CD4-positive, alpha-beta memory T cell (primary cell): ENCODE results near the gene SYNPR. TPM values are rescaled to one million over a fixed set of nuclear protein-coding genes. Genes with fewer than 3 reads are reported as not detected.

Experiments used
- CTCF ChIA-PET: fragments of 350-600 bp; sonication (Branson Sonifier 250); formaldehyde crosslinking; loops from one replicate; lab custom pipeline; 2021; ENCODE audit warnings: inconsistent platforms; ENCODE audit not compliant: partially characterized antibody; lab: Charles Lee
- POLR2A ChIA-PET: fragments of 350-600 bp; sonication (Branson Sonifier 250); formaldehyde crosslinking; loops from one replicate; lab custom pipeline; 2021; ENCODE audit not compliant: partially characterized antibody; lab: Charles Lee
- DNase-seq, 5 donors: peaks; one replicate each; pipeline versions ENCODE4 v3.0.0 to v3.0.0-alpha.2; 2020 to 2022; ENCODE audit warnings: mixed read lengths in 1 of 5
- H3K27ac ChIP-seq: one replicate; pipeline ENCODE4 v1.7.0; 2013; ENCODE audit warnings: low read depth, low read length
- H3K27me3 ChIP-seq: 2 replicates; pipeline ENCODE4 v1.7.0; 2013; ENCODE audit warnings: mild to moderate bottlenecking, low read length, moderate library complexity; ENCODE audit not compliant: insufficient read depth
- H3K36me3 ChIP-seq: 2 replicates; pipeline ENCODE4 v1.7.0; 2013; ENCODE audit warnings: mild to moderate bottlenecking, low read length, moderate library complexity; ENCODE audit not compliant: insufficient read depth
- H3K4me1 ChIP-seq: 2 replicates; pipeline ENCODE4 v1.7.0; 2013; ENCODE audit warnings: mild to moderate bottlenecking, low read length, moderate library complexity; ENCODE audit not compliant: insufficient read depth
- H3K4me3 ChIP-seq, 2 donors: one replicate each; pipeline ENCODE4 v1.7.0; 2013; ENCODE audit warnings: low read length in 2 of 2, mild to moderate bottlenecking in 1 of 2
- H3K9me3 ChIP-seq, 2 donors: one replicate each; pipeline ENCODE4 v1.7.0; 2013; ENCODE audit warnings: low read length in 2 of 2, control low read depth in 1 of 2; ENCODE audit not compliant: control insufficient read depth in 1 of 2
- H3K27ac Mint-ChIP-seq, 7 donors: one replicate each; pipeline ENCODE4 v1.8.0; 2020 to 2021; ENCODE audit warnings: mixed read lengths in 7 of 7, mild to moderate bottlenecking in 6 of 7, inconsistent platforms in 3 of 7, moderate library complexity in 3 of 7
- H3K27me3 Mint-ChIP-seq, 2 donors: one replicate each; pipeline ENCODE4 v1.8.0; 2020 to 2021; ENCODE audit warnings: mixed read lengths in 2 of 2
- H3K36me3 Mint-ChIP-seq, 2 donors: one replicate each; pipeline ENCODE4 v1.8.0; 2020 to 2021; ENCODE audit warnings: mixed read lengths in 2 of 2, inconsistent platforms in 1 of 2, mild to moderate bottlenecking in 1 of 2
- H3K4me1 Mint-ChIP-seq, 4 donors: one replicate each; pipeline ENCODE4 v1.8.0; 2020 to 2021; ENCODE audit warnings: mixed read lengths in 4 of 4, mild to moderate bottlenecking in 1 of 4
- H3K4me3 Mint-ChIP-seq, 8 donors: one replicate each; pipeline ENCODE4 v1.8.0; 2020 to 2021; ENCODE audit warnings: mixed read lengths in 8 of 8, mild to moderate bottlenecking in 7 of 8, moderate library complexity in 6 of 8, inconsistent platforms in 3 of 8
- H3K9me3 Mint-ChIP-seq, 8 donors: one replicate each; pipeline ENCODE4 v1.8.0; 2020 to 2021; ENCODE audit warnings: mixed read lengths in 8 of 8, mild to moderate bottlenecking in 5 of 8, inconsistent platforms in 3 of 8, moderate library complexity in 1 of 8
- intact Hi-C: fragments of 100-400 bp; cut with micrococcal nuclease; formaldehyde crosslinking; loops from one replicate; pipeline ENCODE4 v1.15.1; 2023
- polyA plus RNA-seq, 2 donors: library from polyadenylated mRNA; unstranded; fragments of 300-500 nt; fragmentation: Illumina TruSeq; gene quantifications; one replicate each; pipeline ENCODE4 v1.2.3, GENCODE V29; 2021
- total RNA-seq, 2 experiments: library from RNA; stranded (reverse); gene quantifications; one replicate each; pipeline ENCODE4 v1.2.3, GENCODE V29; 2021

SYNPR gene
- total and polyA plus RNA-seq, 4 experiments from 2014 or later = not detected

DNA sequence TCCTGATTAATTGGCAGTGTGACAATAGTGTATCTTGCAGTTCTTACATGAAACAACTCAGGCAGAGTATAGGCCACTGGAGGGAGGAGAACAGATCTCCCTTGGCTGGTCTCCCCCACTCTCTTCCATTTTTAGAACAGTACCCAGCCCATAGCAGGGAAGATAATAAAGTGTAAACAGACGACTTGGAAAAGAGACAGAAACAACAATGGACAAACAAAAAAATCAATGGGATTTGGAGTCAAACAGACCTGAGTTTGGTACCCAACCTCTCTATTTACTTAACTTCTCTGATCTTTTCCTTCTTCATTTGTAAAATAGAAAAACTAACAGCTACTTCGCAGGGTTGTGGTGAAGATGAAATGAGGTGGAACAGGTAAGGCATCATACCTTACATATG, 315.7 kb downstream of the SYNPR start:
- no peaks in the 10 kb centered on the region for H3K36me3 Mint-ChIP-seq
- no peaks in the 10 kb centered on the region for H3K4me1 Mint-ChIP-seq
- H3K9me3 ChIP-seq = peaks cover 0 to 3% of the 10 kb centered on the region in 2 donors
- H3K4me1 ChIP-seq = no peaks in the 10 kb centered on the region
- ChIA-PET POLR2A (no interaction called here), CTCF (no interaction called here)
- H3K4me3 Mint-ChIP-seq = no peak overlapping the region
- H3K27ac Mint-ChIP-seq = no peak overlapping the region
- no peaks in the 10 kb centered on the region for H3K36me3 ChIP-seq
- H3K4me3 ChIP-seq = no peak overlapping the region
- peaks cover 0 to 1% (median 0%) of the 10 kb centered on the region in 8 donors for H3K9me3 Mint-ChIP-seq
- no peak for DNase-seq
- intact Hi-C loops = no loop called here
- H3K27me3 ChIP-seq = no peaks in the 10 kb centered on the region
- H3K27me3 Mint-ChIP-seq = no peaks in the 10 kb centered on the region
- no peak overlapping the region for H3K27ac ChIP-seq

DNA sequence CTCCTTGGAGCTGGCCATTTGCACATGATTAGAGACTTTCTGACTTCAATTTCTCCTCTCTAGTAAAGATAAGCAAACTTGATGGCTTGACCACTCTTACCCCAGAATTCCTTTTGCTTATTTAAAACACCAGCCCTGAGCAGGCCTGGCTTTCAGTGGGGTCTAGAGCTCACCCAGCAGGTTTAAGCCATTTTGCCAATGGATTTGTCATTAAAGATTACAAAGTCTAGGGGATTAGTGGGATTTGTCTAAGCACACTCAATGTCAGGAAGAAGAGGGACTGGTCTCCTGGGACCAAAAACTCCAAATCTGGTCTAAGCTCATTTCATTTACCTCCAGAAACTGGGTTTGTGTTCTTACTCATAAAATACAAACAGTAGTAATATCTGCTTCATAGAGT, 317.1 kb downstream of the SYNPR start:
- Mint-ChIP-seq H3K9me3 (no peaks in the 10 kb centered on the region), H3K27ac (no peak overlapping the region), H3K4me3 (no peak overlapping the region), H3K27me3 (no peaks in the 10 kb centered on the region), H3K36me3 (no peaks in the 10 kb centered on the region), H3K4me1 (no peaks in the 10 kb centered on the region)
- Histone ChIP-seq H3K27ac (no peak overlapping the region), H3K4me1 (no peaks in the 10 kb centered on the region), H3K36me3 (no peaks in the 10 kb centered on the region), H3K27me3 (no peaks in the 10 kb centered on the region), H3K4me3 (no peak overlapping the region), H3K9me3 (no peaks in the 10 kb centered on the region)
- intact Hi-C loops = no loop called here
- no peak for DNase-seq
- ChIA-PET POLR2A (no interaction called here), CTCF (no interaction called here)

DNA sequence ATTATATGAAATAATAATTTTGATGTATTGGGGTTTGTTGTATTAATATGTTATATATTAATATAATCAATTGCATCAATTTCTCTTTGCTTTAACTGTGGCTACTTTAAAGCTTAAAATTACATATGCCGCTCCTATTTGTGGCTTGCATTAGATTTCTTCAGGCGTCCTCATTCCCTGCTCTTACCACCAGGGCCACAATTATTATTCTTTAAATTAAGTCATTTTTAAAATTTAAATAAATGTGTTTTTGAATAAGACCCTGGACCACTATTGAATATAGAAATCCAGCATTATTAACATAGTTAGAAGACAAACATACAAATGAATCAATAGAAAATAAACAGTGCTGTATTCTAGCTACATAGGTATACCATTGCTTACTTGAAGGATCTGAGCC, 318.9 kb downstream of the SYNPR start:
- H3K27me3 Mint-ChIP-seq = no peaks in the 10 kb centered on the region
- Histone ChIP-seq H3K9me3 (no peaks in the 10 kb centered on the region), H3K36me3 (no peaks in the 10 kb centered on the region), H3K4me1 (no peaks in the 10 kb centered on the region), H3K27ac (no peak overlapping the region), H3K27me3 (no peaks in the 10 kb centered on the region), H3K4me3 (no peak overlapping the region)
- H3K4me1 Mint-ChIP-seq = no peaks in the 10 kb centered on the region
- no peak overlapping the region for H3K4me3 Mint-ChIP-seq
- CTCF ChIA-PET = no interaction called here
- POLR2A ChIA-PET = no interaction called here
- no peak overlapping the region for H3K27ac Mint-ChIP-seq
- no peaks in the 10 kb centered on the region for H3K36me3 Mint-ChIP-seq
- peaks cover 0 to 4% (median under 1%) of the 10 kb centered on the region in 8 donors for H3K9me3 Mint-ChIP-seq
- intact Hi-C loops = no loop called here
- no peak for DNase-seq

DNA sequence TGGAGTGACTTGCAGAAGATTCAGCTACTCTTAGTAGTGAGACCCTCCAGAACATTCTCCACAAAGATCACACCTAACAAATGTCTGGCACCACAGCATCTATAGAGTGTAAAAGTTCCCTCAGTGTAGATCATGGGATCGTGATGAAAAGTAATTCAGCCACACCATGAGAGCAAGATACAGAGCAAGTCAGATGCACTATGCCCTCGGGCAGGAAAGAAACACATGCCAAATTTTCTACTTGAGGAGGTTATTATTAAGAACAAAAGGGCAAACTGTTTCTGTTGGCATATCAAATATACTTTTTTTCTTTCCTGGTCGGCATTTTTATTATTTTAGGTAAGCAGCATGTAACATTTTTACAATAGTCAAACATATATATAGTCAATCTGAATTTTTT, 329.6 kb downstream of the SYNPR start:
- Histone ChIP-seq H3K4me3 (no peak overlapping the region), H3K27me3 (no peaks in the 10 kb centered on the region), H3K27ac (no peak overlapping the region), H3K4me1 (no peaks in the 10 kb centered on the region), H3K9me3 (no peaks in the 10 kb centered on the region), H3K36me3 (no peaks in the 10 kb centered on the region)
- H3K27me3 Mint-ChIP-seq = no peaks in the 10 kb centered on the region
- no peaks in the 10 kb centered on the region for H3K36me3 Mint-ChIP-seq
- peaks cover 0 to 3% (median 0%) of the 10 kb centered on the region in 8 donors for H3K9me3 Mint-ChIP-seq
- no peak for DNase-seq
- H3K4me1 Mint-ChIP-seq = no peaks in the 10 kb centered on the region
- ChIA-PET POLR2A (no interaction called here), CTCF (no interaction called here)
- no peak overlapping the region for H3K27ac Mint-ChIP-seq
- H3K4me3 Mint-ChIP-seq = no peak overlapping the region
- intact Hi-C loops = no loop called here

DNA sequence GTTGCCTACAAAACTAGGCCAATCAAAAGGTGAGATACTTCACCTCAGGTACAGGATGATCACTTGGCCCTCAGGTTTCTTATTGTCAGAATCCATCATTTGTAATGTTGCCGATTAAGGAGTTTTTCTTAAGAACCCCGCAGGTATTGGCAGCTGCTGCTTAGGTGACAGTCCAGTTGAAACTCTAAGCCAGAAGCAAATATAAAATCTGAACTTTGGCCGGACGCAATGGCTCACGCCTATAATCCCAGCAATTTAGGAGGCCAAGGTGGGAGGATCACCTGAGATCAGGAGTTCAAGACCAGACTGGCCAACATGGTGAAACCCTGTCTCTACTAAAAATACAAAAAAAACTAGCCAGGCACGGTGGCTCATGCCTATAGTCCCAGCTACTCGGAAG, 331.3 kb downstream of the SYNPR start:
- peaks cover 0 to 6% (median 0%) of the 10 kb centered on the region in 8 donors for H3K9me3 Mint-ChIP-seq
- H3K4me3 ChIP-seq = no peak overlapping the region
- ChIA-PET CTCF (no interaction called here), POLR2A (no interaction called here)
- H3K36me3 Mint-ChIP-seq = no peaks in the 10 kb centered on the region
- no peak overlapping the region for H3K27ac ChIP-seq
- H3K27ac Mint-ChIP-seq = no peak overlapping the region
- H3K9me3 ChIP-seq = no peaks in the 10 kb centered on the region
- intact Hi-C loops = no loop called here
- H3K27me3 Mint-ChIP-seq = no peaks in the 10 kb centered on the region
- H3K27me3 ChIP-seq = no peaks in the 10 kb centered on the region
- H3K4me3 Mint-ChIP-seq = no peak overlapping the region
- no peaks in the 10 kb centered on the region for H3K36me3 ChIP-seq
- no peak for DNase-seq
- no peaks in the 10 kb centered on the region for H3K4me1 Mint-ChIP-seq
- no peaks in the 10 kb centered on the region for H3K4me1 ChIP-seq

DNA sequence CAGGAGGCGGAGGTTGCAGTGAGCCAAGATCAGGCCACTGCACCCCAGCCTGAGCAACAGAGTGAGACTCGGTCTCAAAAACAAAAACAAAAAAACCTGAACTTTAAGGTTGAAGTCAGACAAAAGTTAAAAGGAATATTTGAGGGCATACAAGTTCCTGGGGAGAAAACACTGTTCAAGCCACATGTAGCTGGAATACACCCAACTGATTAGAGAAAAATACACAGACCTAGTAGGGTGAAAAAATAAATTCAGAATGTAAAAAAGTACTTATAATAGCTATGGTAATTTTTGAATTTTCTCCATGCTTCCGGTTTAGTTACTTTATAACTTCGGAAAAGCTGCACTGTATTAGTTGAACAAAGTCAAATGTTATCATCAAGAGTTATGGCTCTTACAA, 331.7 kb downstream of the SYNPR start:
- no peak for DNase-seq
- H3K9me3 Mint-ChIP-seq = peaks cover 0 to 6% (median 0%) of the 10 kb centered on the region in 8 donors
- CTCF ChIA-PET = interaction anchor here (1.4 kb wide), 1 partner anchor 10 kb away, joined by 3 read pairs; no protein-coding TSS in a partner anchor
- no peaks in the 10 kb centered on the region for H3K36me3 Mint-ChIP-seq
- POLR2A ChIA-PET = no interaction called here
- H3K4me3 Mint-ChIP-seq = no peak overlapping the region
- intact Hi-C loops = no loop called here
- no peaks in the 10 kb centered on the region for H3K36me3 ChIP-seq
- H3K9me3 ChIP-seq = no peaks in the 10 kb centered on the region
- H3K27ac ChIP-seq = no peak overlapping the region
- no peak overlapping the region for H3K4me3 ChIP-seq
- H3K4me1 ChIP-seq = no peaks in the 10 kb centered on the region
- H3K27me3 Mint-ChIP-seq = no peaks in the 10 kb centered on the region
- H3K27me3 ChIP-seq = no peaks in the 10 kb centered on the region
- H3K27ac Mint-ChIP-seq = no peak overlapping the region
- no peaks in the 10 kb centered on the region for H3K4me1 Mint-ChIP-seq

DNA sequence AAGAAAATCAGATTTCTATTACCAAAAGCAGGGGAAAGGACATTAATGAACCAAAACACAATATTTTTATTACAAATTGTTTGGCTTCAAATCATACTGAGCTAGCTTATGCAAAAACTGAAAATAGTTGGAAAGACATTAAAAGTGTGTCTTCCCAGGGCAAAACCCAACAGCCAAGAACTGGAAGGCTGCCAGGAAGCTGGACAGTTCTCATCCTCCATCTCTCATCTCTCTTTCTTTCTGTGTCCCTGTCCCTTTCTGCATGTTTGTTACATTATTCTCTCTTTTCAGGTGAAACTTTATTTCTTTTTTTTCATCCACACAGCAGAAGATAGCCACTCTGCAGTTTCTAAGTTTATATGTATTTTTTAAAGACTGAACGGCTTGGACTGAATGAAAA, 333.3 kb downstream of the SYNPR start:
- Mint-ChIP-seq H3K4me3 (no peak overlapping the region), H3K27me3 (no peaks in the 10 kb centered on the region), H3K4me1 (no peaks in the 10 kb centered on the region), H3K9me3 (peaks cover 0 to 6% (median 0%) of the 10 kb centered on the region in 8 donors), H3K27ac (no peak overlapping the region), H3K36me3 (no peaks in the 10 kb centered on the region)
- H3K9me3 ChIP-seq = no peaks in the 10 kb centered on the region
- H3K36me3 ChIP-seq = no peaks in the 10 kb centered on the region
- no peaks in the 10 kb centered on the region for H3K27me3 ChIP-seq
- no peaks in the 10 kb centered on the region for H3K4me1 ChIP-seq
- POLR2A ChIA-PET = no interaction called here
- no peak for DNase-seq
- no peak overlapping the region for H3K27ac ChIP-seq
- no peak overlapping the region for H3K4me3 ChIP-seq
- CTCF ChIA-PET = interaction anchor here (1.4 kb wide), 1 partner anchor 12 kb away, joined by 3 read pairs; no protein-coding TSS in a partner anchor
- intact Hi-C loops = no loop called here

DNA sequence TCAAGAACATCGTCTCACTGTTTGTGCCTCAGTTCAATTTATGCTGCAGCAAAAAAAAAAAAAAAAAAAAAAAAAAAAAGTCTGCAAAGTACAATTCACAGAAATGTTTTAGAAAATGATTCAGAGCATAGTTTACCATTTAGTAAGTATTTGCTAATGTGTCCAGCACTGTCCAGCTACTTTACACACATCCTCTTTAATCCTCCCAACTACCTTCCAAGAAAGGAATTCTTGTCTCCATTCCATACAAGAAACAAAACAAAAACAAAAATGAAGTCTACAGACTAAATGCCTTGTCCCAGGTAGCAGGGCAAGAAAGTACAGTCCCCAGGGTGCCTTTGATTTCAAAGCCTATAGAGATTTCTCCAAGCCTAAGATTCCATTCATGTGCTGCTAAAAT, 335.5 kb downstream of the SYNPR start:
- Mint-ChIP-seq H3K36me3 (no peaks in the 10 kb centered on the region), H3K27me3 (no peaks in the 10 kb centered on the region), H3K9me3 (peaks cover 0 to 4% (median 0%) of the 10 kb centered on the region in 8 donors), H3K4me1 (no peaks in the 10 kb centered on the region), H3K27ac (no peak overlapping the region), H3K4me3 (no peak overlapping the region)
- Histone ChIP-seq H3K36me3 (no peaks in the 10 kb centered on the region), H3K4me3 (no peak overlapping the region), H3K27me3 (no peaks in the 10 kb centered on the region), H3K4me1 (no peaks in the 10 kb centered on the region), H3K9me3 (no peaks in the 10 kb centered on the region), H3K27ac (no peak overlapping the region)
- POLR2A ChIA-PET = no interaction called here
- CTCF ChIA-PET = no interaction called here
- intact Hi-C loops = no loop called here
- no peak for DNase-seq
